Keratinocyte (primary cell): ENCODE results near the gene TGFBR1. TPM values are rescaled to one million over a fixed set of nuclear protein-coding genes. Genes with fewer than 3 reads are reported as not detected.

Source experiments
- DNase-seq: peaks from one replicate; pipeline ENCODE4 v3.0.0-alpha.2; 2011; ENCODE audit warnings: low read depth, missing footprints, low spot score
- FAIRE-seq: peaks from 2 replicates; lab custom pipeline; 2011; peaks lifted over from hg19 to GRCh38; lab: Jason Lieb, UNC
- H2AFZ ChIP-seq: 2 replicates; pipeline ENCODE4 v1.6.0; 2012; ENCODE audit warnings: low read length, control low read depth, inconsistent platforms; ENCODE audit not compliant: control insufficient read depth
- H3K27ac ChIP-seq: 2 replicates; pipeline ENCODE4 v1.5.1; 2011; ENCODE audit warnings: low read length; ENCODE audit not compliant: control insufficient read depth, insufficient read depth
- H3K27me3 ChIP-seq: 3 replicates; pipeline ENCODE4 v1.6.0; 2011; ENCODE audit warnings: low read length; ENCODE audit not compliant: control insufficient read depth, insufficient read depth; ENCODE audit errors: extremely low read depth
- H3K36me3 ChIP-seq, 2 experiments: 2 replicates in 1 of 2; 3 replicates in 1 of 2; pipeline ENCODE4 v1.5.1; 2011; ENCODE audit warnings: low read length in 2 of 2, mild to moderate bottlenecking in 1 of 2; ENCODE audit not compliant: control insufficient read depth in 2 of 2, insufficient read depth in 2 of 2; ENCODE audit errors: extremely low read depth in 1 of 2
- H3K4me1 ChIP-seq: 3 replicates; pipeline ENCODE4 v1.5.1; 2011; ENCODE audit warnings: low read length; ENCODE audit not compliant: control insufficient read depth, insufficient read depth; ENCODE audit errors: extremely low read depth
- H3K4me2 ChIP-seq: 3 replicates; pipeline ENCODE4 v1.6.0; 2011; ENCODE audit warnings: low read depth, low read length; ENCODE audit not compliant: control insufficient read depth, insufficient read depth; ENCODE audit errors: extremely low read depth
- H3K4me3 ChIP-seq, 3 experiments: fragments of 200-600 bp in 1 of 3; sonication (generic) in 1 of 3; 2 replicates in 2 of 3; 3 replicates in 1 of 3; pipeline ENCODE4 v1.5.1; 2011 to 2016; ENCODE audit warnings: low read length in 3 of 3, mild to moderate bottlenecking in 3 of 3, control low read depth in 2 of 3, inconsistent platforms in 1 of 3, low read depth in 1 of 3, mixed read lengths in 1 of 3, mixed run types in 1 of 3, moderate library complexity in 1 of 3; ENCODE audit not compliant: control insufficient read depth in 2 of 3, insufficient read depth in 2 of 3; ENCODE audit errors: extremely low read depth in 1 of 3
- H3K79me2 ChIP-seq: 2 replicates; pipeline ENCODE4 v1.6.0; 2012; ENCODE audit warnings: low read length; ENCODE audit not compliant: control insufficient read depth, insufficient read depth
- H3K9ac ChIP-seq: 3 replicates; pipeline ENCODE4 v1.6.0; 2011; ENCODE audit warnings: low read length; ENCODE audit not compliant: control insufficient read depth, insufficient read depth; ENCODE audit errors: extremely low read depth
- H3K9me1 ChIP-seq: 3 replicates; pipeline ENCODE4 v1.6.0; 2011; ENCODE audit warnings: low read length; ENCODE audit not compliant: control insufficient read depth, insufficient read depth; ENCODE audit errors: extremely low read depth
- H3K9me3 ChIP-seq: 2 replicates; pipeline ENCODE4 v1.5.1; 2012; ENCODE audit warnings: low read depth, low read length; ENCODE audit not compliant: control insufficient read depth
- H4K20me1 ChIP-seq: 3 replicates; pipeline ENCODE4 v1.6.0; 2011; ENCODE audit warnings: low read length; ENCODE audit not compliant: control insufficient read depth, insufficient read depth; ENCODE audit errors: extremely low read depth
- CTCF ChIP-seq, 3 experiments: IDR thresholded peaks in 1 of 3; conservative IDR thresholded peaks in 1 of 3; optimal IDR thresholded peaks in 1 of 3; 2 replicates in 2 of 3; 3 replicates in 1 of 3; pipeline versions ENCODE3 to v1.5.1; 2011; ENCODE audit warnings: low read length in 3 of 3, mild to moderate bottlenecking in 3 of 3, moderate library complexity in 2 of 3, control low read depth in 1 of 3, inconsistent platforms in 1 of 3; ENCODE audit not compliant: insufficient read depth in 2 of 3; ENCODE audit errors: extremely low read depth in 1 of 3
- EZH2 ChIP-seq: IDR thresholded peaks from one replicate; pipeline ENCODE4 v1.6.1; 2012; ENCODE audit warnings: inconsistent platforms, mild to moderate bottlenecking, low read length, moderate library complexity
- dilution Hi-C: fragments of 300-500 bp; cut with MboI; formaldehyde crosslinking; loops from one replicate; pipeline ENCODE4 v1.7.0; 2020; ENCODE audit warnings: low sequenced_read_pairs; ENCODE audit not compliant: extremely low pct_ligation_motif_present
- polyA plus RNA-seq, 5 experiments: library from polyadenylated mRNA; depleted of rRNA in 3 of 5; stranded (reverse) in 3 of 5; stranded (forward) in 1 of 5; unstranded in 1 of 5; fragments of >200 nt; gene quantifications; 1 replicate in 1 of 5; 2 replicates in 3 of 5; 3 replicates in 1 of 5; pipeline versions ENCODE4 v1.2.1 to v1.2.3, GENCODE V29; 2011 to 2012; ENCODE audit warnings: missing spikeins in 2 of 5, low read depth in 1 of 5, low replicate concordance in 1 of 5

TGFBR1 gene
- polyA plus RNA-seq, 1 donor (not counting 4 experiments of a cell fraction or from before 2014, with no cell fraction given), result 55.0 TPM

- FAIRE-seq (no peak), DNase-seq (no peak)
- TF ChIP-seq CTCF (optimal IDR thresholded peaks at IDR 0.05 in 1 of 3, IDR thresholded peaks at IDR 0.05 in 1 of 3, conservative IDR thresholded peaks at IDR 0.05 in 1 of 3; ENCODE audit: extremely low read depth in 1 of 3, insufficient read depth in 2 of 3, low read length in 3 of 3) (no peak), EZH2 (no peak)
- no peaks in the 10 kb centered on the region for H4K20me1 ChIP-seq
- dilution Hi-C loops, result no loop called here
- no peak overlapping the region for H3K4me2 ChIP-seq
- no peaks in the 10 kb centered on the region for H3K79me2 ChIP-seq
- H3K4me1 ChIP-seq, result peaks cover 4% of the 10 kb centered on the region
- no peak overlapping the region for H3K4me3 ChIP-seq
- no peaks in the 10 kb centered on the region for H3K9me3 ChIP-seq
- no peaks in the 10 kb centered on the region for H3K27me3 ChIP-seq
- H2AFZ ChIP-seq, result no peak overlapping the region
- no peak overlapping the region for H3K9ac ChIP-seq
- no peak overlapping the region for H3K27ac ChIP-seq
- H3K9me1 ChIP-seq, result no peaks in the 10 kb centered on the region
- peaks cover 19 to 42% of the 10 kb centered on the region in 2 experiments for H3K36me3 ChIP-seq
These were observed 36.9 kb downstream of the TGFBR1 start for GRCh38 chr9:99141849-99142248.

- dilution Hi-C loops, result no loop called here
- H3K79me2 ChIP-seq, result no peaks in the 10 kb centered on the region
- no peaks in the 10 kb centered on the region for H3K27me3 ChIP-seq
- peaks cover 4% of the 10 kb centered on the region for H3K4me1 ChIP-seq
- no peaks in the 10 kb centered on the region for H3K9me3 ChIP-seq
- H3K9me1 ChIP-seq, result no peaks in the 10 kb centered on the region
- H3K9ac ChIP-seq, result no peak overlapping the region
- peaks cover 17 to 42% of the 10 kb centered on the region in 2 experiments for H3K36me3 ChIP-seq
- no peak overlapping the region for H2AFZ ChIP-seq
- TF ChIP-seq EZH2 (no peak), CTCF (optimal IDR thresholded peaks at IDR 0.05 in 1 of 3, IDR thresholded peaks at IDR 0.05 in 1 of 3, conservative IDR thresholded peaks at IDR 0.05 in 1 of 3; ENCODE audit: extremely low read depth in 1 of 3, insufficient read depth in 2 of 3, low read length in 3 of 3) (no peak)
- DNase-seq, result no peak
- no peak overlapping the region for H3K4me3 ChIP-seq
- no peak overlapping the region for H3K4me2 ChIP-seq
- no peaks in the 10 kb centered on the region for H4K20me1 ChIP-seq
- no peak for FAIRE-seq
- H3K27ac ChIP-seq, result no peak overlapping the region
These were observed 37.4 kb downstream of the TGFBR1 start for GRCh38 chr9:99142275-99142674.
